ENCODE data around the gene TP63. TPM values are rescaled to one million over a fixed set of nuclear protein-coding genes. Genes with fewer than 3 reads are reported as not detected.

TP63 gene
- polyA plus RNA-seq, 1 experiment, result not detected

- no peaks in the 10 kb centered on the region for H3K27me3 ChIP-seq (ENCODE audit: control insufficient read depth, insufficient read depth, low read length)
- TF ChIP-seq, protein P1, sequence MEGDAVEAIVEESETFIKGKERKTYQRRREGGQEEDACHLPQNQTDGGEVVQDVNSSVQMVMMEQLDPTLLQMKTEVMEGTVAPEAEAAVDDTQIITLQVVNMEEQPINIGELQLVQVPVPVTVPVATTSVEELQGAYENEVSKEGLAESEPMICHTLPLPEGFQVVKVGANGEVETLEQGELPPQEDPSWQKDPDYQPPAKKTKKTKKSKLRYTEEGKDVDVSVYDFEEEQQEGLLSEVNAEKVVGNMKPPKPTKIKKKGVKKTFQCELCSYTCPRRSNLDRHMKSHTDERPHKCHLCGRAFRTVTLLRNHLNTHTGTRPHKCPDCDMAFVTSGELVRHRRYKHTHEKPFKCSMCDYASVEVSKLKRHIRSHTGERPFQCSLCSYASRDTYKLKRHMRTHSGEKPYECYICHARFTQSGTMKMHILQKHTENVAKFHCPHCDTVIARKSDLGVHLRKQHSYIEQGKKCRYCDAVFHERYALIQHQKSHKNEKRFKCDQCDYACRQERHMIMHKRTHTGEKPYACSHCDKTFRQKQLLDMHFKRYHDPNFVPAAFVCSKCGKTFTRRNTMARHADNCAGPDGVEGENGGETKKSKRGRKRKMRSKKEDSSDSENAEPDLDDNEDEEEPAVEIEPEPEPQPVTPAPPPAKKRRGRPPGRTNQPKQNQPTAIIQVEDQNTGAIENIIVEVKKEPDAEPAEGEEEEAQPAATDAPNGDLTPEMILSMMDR (IDR thresholded peaks at IDR 0.05; ENCODE audit: low read depth, low read length), result no peak
- H3K9me3 ChIP-seq (ENCODE audit: control insufficient read depth, insufficient read depth, low read length), result no peaks in the 10 kb centered on the region
- H3K4me3 ChIP-seq (ENCODE audit: low read depth, low read length), result no peak overlapping the region
- CTCF ChIA-PET, result interaction anchor here (0.7 to 1.4 kb wide), 3 partner anchors 14 to 488 kb away, joined by 3 to 6 read pairs (median 4); no protein-coding TSS in a partner anchor
- POLR2A ChIA-PET, result no interaction called here
- DNase-seq (ENCODE audit: low read depth, low spot score), result no peak
- no peak overlapping the region for H3K27ac ChIP-seq (ENCODE audit: low read depth, low read length)
Measured at GRCh38 chr3:189786479-189787064, 155.4 kb downstream of the TP63 start.

- POLR2A ChIA-PET, result no interaction called here
- Histone ChIP-seq H3K9me3 (ENCODE audit: control insufficient read depth, insufficient read depth, low read length) (no peaks in the 10 kb centered on the region), H3K4me3 (ENCODE audit: low read depth, low read length) (no peak overlapping the region), H3K27me3 (ENCODE audit: control insufficient read depth, insufficient read depth, low read length) (no peaks in the 10 kb centered on the region), H3K27ac (ENCODE audit: low read depth, low read length) (no peak overlapping the region)
- TF ChIP-seq, protein P1 (IDR thresholded peaks at IDR 0.05; ENCODE audit: low read depth, low read length), result no peak
- CTCF ChIA-PET, result interaction anchor here (1.0 to 1.4 kb wide), 2 partner anchors 15 to 20 kb away, joined by 4 to 6 read pairs; no protein-coding TSS in a partner anchor
- DNase-seq (ENCODE audit: low read depth, low spot score), result no peak
Measured at GRCh38 chr3:189787191-189787590, 156.0 kb downstream of the TP63 start.

GRCh38 chr3:189787632-189788031, 156.4 kb downstream of the TP63 start:
- ChIA-PET POLR2A (no interaction called here), CTCF (no interaction called here)
- TF ChIP-seq, protein P1 (IDR thresholded peaks at IDR 0.05; ENCODE audit: low read depth, low read length), result no peak
- no peak for DNase-seq (ENCODE audit: low read depth, low spot score)
- no peak overlapping the region for H3K4me3 ChIP-seq (ENCODE audit: low read depth, low read length)
- no peaks in the 10 kb centered on the region for H3K9me3 ChIP-seq (ENCODE audit: control insufficient read depth, insufficient read depth, low read length)
- no peaks in the 10 kb centered on the region for H3K27me3 ChIP-seq (ENCODE audit: control insufficient read depth, insufficient read depth, low read length)
- no peak overlapping the region for H3K27ac ChIP-seq (ENCODE audit: low read depth, low read length)

DNA sequence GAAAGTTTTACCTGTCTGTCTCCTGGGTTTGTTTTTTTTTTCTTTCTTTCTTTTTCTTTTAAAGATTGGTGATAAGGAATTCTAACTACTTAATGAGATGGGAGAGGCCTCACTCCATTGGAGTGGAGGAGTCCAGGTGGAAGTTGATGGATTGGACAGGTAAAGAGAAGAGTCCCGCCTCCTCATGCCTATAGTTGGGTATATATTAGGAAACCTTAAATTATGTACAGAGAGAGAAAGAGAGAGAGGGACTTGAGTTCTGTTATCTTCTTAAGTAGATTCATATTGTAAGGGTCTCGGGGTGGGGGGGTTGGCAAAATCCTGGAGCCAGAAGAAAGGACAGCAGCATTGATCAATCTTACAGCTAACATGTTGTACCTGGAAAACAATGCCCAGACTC, 158.2 kb downstream of the TP63 start:
- CTCF ChIA-PET, result interaction anchor here (0.7 kb wide), 1 partner anchor 108 kb away, joined by 4 read pairs; no protein-coding TSS in a partner anchor

GRCh38 chr3:189790658-189791057, 159.5 kb downstream of the TP63 start:
- CTCF ChIA-PET, result no interaction called here
- H3K4me3 ChIP-seq (ENCODE audit: low read depth, low read length), result no peak overlapping the region

More for the DNA sequence above, 158.2 kb downstream of the TP63 start:
- Histone ChIP-seq H3K9me3 (ENCODE audit: control insufficient read depth, insufficient read depth, low read length) (no peaks in the 10 kb centered on the region), H3K27me3 (ENCODE audit: control insufficient read depth, insufficient read depth, low read length) (no peaks in the 10 kb centered on the region), H3K27ac (ENCODE audit: low read depth, low read length) (no peak overlapping the region), H3K4me3 (ENCODE audit: low read depth, low read length) (no peak overlapping the region)
- DNase-seq (ENCODE audit: low read depth, low spot score), result no peak
- POLR2A ChIA-PET, result no interaction called here
- TF ChIP-seq, protein P1 (IDR thresholded peaks at IDR 0.05; ENCODE audit: low read depth, low read length), result no peak

More at GRCh38 chr3:189790658-189791057, 159.5 kb downstream of the TP63 start:
- Histone ChIP-seq H3K9me3 (ENCODE audit: control insufficient read depth, insufficient read depth, low read length) (no peaks in the 10 kb centered on the region), H3K27me3 (ENCODE audit: control insufficient read depth, insufficient read depth, low read length) (no peaks in the 10 kb centered on the region), H3K27ac (ENCODE audit: low read depth, low read length) (no peak overlapping the region)
- TF ChIP-seq, protein P1 (IDR thresholded peaks at IDR 0.05; ENCODE audit: low read depth, low read length), result no peak
- POLR2A ChIA-PET, result no interaction called here
- no peak for DNase-seq (ENCODE audit: low read depth, low spot score)

Data from AG04450 (cell line).